RCC 7860 (cell line): ENCODE results near the gene FBXO24.
"Not testable (repeated sequence)": the region's sequence is repeated elsewhere in the genome, so short reads cannot be mapped to it uniquely, and the experiment has no call there.

ENCODE experiments used
- DNase-seq: peaks from one replicate; pipeline ENCODE4 v3.0.0-alpha.2; 2015; ENCODE audit warnings: low spot score
- FAIRE-seq: peaks from 2 replicates; lab custom pipeline; 2012; peaks lifted over from hg19 to GRCh38; lab: Jason Lieb, UNC

FBXO24 gene, protein sequence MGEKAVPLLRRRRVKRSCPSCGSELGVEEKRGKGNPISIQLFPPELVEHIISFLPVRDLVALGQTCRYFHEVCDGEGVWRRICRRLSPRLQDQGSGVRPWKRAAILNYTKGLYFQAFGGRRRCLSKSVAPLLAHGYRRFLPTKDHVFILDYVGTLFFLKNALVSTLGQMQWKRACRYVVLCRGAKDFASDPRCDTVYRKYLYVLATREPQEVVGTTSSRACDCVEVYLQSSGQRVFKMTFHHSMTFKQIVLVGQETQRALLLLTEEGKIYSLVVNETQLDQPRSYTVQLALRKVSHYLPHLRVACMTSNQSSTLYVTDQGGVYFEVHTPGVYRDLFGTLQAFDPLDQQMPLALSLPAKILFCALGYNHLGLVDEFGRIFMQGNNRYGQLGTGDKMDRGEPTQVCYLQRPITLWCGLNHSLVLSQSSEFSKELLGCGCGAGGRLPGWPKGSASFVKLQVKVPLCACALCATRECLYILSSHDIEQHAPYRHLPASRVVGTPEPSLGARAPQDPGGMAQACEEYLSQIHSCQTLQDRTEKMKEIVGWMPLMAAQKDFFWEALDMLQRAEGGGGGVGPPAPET

DNA sequence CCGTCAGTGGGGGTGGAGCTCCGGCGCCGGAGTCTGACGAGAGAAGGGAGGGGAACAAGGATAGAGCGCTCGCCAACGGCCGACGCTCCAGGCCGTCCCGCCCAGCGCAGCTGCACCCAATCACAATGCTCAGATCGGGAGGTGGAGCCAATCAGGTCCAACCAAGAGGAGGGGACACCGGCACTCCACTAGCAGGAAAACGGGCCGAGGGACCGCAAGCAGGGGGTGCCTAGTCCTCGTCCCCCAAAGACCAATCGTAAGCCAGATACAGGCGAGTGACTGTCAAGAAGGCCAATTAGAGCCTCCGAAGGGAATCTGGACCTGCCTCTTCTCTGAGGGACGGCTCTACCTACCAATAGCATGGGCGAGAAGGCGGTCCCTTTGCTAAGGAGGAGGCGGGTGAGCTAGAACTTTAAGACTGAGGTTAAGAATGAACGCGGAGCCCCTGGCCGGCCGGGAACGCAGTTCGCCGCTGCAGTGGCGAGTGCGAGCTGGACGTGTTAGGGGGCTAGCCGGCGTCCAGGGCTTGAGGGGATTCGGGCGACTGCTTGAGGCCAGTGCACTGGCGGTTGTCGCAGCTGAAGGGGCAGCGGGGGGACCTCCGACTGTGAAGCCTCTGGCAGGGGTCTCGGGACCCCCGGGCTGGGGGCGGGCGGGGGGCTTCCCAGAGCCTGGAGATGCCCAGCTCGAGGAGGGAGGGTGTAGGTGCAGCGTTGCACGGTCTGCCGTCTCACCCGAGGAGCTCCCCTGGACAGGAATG, at the start of gene FBXO24:
Gene FBXO24 (plus strand): TSS at position 63 of the 760 bp plus-strand sequence. CDS start 298 bp downstream, at position 361.
- FAIRE-seq, result peak; percentile 98

DNA sequence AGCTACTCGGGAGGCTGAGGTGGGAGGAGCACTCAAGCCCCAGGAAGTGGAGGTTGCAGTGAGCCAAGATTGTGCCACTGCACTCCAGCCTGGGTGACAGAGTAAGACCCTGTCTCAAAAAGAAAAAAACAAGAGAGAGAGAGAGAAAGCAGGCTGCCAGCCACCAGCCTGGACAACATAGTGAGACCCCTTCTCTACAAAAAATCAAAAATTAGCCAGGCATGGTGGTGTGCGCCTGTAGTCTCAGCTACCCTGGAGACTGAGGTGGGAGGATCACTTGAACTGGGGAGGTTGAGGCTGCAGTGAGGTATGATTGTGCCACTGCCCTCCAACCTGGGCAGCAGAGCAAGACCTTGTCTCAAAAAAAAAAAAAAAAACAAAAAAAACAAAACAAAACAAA, 49.4 kb upstream of the FBXO24 start:
- DNase-seq, FAIRE-seq: not testable (repeated sequence)

More for the DNA sequence above, at the start of gene FBXO24:
- peak; percentile 100 for DNase-seq

DNA sequence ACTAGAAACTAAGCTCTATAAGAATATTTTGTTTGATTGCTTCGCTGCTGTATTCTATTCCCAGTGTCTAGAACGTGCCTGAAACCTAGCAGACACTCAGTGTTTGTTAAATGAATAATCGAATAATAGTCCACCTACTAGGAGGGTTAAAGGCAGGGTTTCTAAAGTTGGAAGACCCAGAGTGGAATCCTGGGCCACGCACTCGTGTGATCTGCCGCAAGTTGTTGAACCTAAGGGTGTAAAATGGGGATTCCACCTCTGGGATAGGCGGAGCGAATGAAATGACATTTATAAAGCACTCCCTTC, 47.8 kb upstream of the FBXO24 start:
- DNase-seq (no peak), FAIRE-seq (no peak)

DNA sequence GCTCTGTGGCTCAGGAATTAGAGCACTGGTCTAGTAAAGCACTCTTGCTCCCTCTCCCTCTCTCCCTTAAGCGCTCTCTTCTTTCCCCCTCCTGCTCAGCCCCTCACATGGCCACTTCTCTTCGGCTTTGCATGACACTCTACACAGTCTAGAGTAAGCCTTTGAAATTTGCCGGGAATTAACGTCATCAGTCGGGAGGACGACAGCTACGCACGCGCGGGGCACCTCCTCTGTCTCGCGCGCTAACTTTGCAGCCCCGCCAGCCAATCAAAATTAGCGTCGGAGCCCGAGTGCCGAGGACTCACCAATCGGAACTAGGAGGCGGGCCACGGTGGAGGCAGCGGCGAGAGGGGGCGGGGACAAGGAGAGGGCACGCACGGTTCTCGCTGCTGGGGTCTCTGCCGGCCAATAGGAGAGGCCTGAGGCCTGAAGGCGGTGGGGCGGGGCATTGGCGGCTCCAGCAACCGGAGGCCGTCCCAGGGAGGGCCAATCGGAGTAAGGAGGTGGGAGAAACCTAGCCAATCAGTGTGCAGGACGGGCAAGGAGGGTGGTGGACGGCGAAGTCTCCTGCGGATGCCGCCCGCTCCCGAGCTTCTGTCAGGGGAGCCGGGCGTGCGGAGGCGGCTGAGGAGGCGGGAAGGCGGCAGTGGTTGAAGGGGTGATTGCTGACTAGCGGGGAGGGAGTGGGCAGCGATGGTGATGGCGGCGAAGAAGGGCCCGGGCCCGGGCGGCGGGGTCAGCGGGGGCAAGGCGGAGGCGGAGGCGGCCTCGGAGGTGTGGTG, 47.3 kb upstream of the FBXO24 start, which contains the start of gene AGFG2:
Gene AGFG2 (plus strand): TSS at position 550 of the 782 bp plus-strand sequence. CDS start 144 bp downstream, at position 694.
- FAIRE-seq (peak; percentile 94), DNase-seq (peak; percentile 99)

DNA sequence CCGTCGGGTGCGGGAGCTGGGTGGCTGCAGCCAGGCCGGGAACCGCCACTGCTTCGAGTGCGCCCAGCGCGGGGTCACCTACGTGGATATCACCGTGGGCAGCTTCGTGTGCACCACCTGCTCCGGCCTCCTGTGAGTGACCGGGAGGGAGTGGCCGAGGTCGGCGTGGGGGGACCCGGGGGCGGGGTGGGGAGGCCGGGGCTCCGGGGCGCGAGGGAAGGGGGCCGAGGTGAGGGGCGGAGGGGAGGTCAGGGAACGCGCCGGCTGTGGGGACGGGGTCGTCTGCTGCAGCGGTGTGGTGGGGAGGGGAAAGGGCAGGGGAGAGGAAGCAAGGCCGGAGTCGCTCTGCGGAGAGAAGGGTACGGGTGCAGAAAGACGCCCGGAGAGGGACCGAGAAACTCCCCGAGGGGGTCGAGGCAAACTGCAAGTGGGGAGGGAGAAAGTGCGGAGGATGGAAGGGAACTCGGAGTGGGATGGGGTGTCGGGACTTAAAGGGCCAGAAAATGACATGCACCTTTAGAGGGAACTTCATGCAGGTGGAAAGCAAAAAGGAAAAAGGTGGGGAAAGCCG, 46.6 kb upstream of the FBXO24 start:
- no peak for FAIRE-seq
- DNase-seq, result no peak

DNA sequence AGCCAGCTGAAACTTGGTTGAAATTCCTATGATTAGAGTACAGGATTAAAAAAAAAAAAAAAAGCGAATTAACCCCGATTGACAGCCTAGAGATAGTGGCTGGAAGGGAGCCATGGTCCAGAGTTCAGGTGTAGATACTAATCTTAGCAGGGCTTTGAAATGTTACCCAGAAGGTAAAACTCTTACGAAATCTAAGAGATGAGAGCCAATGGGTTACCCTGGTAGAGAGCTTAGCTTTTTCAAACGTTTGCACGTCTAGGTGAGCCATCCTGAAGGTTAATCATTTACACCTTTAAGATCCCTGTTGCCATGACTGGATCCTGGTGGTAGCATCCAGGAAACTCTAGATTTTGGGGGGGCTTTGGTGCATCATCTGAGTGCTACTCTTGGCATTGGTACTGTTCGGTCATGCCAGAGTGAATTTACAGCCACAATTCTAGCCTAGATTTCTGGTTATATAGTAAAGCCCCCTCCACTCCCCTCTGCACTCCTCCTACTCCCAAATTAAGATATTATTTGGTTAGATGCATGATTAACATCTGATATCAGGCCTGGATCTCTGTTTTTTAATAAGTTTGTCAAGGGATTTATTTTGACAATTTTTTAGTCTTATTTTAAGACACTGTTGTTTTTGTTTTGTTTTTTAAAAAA, 45.9 kb upstream of the FBXO24 start:
- no peak for FAIRE-seq
- peak; percentile 53 for DNase-seq

DNA sequence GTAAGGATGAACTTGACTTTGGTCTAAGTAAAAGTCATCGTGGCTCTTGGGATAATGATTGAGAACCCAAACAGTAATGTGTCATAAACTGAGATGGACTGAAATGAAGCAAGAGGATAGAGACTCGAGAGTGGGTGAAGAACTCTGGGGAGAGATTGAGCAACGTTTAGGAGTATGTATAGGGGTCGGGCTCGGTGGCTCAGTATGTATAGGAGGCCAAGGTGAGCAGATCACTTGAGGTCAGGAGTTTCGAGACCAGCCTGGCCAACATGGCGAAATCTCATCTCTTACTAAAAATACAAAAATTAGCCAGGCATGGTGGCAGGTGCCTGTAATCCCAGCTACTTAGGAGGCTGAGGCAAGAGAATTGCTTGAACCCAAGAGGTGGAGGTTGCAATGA, 44.8 kb upstream of the FBXO24 start:
- not testable (repeated sequence) for FAIRE-seq, DNase-seq

DNA sequence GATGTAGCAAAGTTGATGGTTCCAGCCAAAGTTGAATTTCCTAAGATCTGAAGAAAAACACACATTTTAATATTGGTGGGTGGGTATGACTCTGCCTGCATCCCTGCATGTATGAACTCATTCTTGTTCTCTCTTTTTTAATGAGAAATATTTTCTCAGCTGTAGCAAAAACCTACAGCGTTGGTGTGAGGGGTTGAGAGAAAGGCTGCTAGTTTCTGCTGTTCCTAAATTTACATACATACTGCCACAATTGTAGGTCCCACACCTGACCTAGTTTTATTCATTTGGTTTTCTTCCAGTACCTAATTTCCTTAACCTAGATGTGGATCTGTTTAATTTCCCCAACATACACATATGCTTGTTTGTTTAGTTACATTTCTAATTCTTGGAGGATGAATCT, 42.5 kb upstream of the FBXO24 start:
- no peak for DNase-seq
- no peak for FAIRE-seq

DNA sequence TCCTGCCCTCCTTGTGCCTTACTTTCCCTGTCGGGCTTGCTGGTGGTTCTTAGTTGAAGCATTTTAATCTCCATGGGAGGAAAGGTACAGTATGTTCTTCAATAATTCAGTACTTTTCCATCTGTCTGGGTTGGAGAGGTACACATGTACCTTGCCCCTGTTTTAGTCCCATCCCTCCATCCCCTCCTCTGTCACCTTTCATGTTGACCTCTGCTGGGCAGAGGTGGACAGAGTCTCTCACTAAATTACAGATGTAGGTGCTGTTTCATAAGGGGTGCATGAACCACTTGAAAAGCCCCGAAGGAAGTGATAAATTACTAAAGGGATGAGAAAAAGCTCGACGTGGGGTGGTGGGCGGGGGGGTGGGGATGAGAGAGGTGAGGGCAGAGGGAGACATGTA, 41.7 kb upstream of the FBXO24 start:
- no peak for DNase-seq
- FAIRE-seq, result no peak

DNA sequence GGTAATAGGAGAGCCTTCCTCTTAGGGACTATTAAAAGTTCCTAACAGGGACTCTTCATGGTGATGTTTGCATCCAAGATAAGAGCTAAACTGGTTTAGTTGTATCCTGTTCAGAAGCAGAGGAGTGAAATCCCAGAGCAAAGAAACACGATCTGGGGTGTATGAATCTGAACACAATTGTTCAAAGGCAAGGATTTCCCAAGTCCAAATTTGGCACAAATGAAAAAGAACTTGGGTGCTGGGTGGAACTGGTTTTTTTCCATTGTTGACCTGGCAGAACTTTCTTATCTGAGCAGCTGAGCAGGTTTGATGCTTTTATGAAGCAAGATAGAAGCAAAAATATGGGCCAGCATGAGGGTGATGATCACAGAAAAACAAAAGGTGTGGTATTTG, 41.2 kb upstream of the FBXO24 start:
- FAIRE-seq, result no peak

DNA sequence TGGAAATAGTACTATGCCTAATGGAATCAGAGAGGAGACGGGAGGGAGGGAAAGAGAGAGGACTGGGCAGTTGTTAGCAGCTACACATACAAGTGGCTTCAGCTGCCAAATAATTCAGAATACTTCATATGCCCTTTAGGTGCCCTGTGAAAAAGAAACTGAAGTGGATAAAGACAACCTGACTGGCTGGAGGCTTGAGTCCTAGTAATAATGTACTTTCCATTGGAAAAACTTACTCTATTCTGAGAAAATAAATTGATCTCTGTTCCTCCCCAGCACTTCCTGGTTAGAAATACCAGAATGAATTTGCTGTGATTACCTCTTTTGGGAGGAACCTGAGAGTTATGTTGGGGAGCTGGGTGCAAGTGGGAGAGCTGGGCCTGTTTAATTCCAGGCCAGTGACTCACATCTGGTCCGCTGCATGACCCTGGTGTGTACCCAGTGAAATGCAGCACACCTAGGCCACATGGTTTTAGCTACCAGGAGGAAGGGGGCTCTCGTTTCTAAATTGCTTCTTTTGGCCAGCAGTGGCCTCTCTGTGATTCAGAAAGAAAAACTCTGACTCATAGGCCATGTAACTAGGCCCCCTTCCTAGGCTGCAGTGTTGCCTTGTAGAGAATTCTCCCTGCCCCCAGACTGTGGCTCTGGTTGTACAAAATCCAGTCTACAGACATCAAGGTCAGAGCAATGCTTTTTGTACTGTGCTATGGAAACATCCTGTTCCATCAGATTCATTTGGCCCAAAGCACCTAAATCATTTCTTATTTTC, 40.6 kb upstream of the FBXO24 start:
- DNase-seq (peak; percentile 96), FAIRE-seq (peak; percentile 89)

More for the DNA sequence above, 41.2 kb upstream of the FBXO24 start:
- no peak for DNase-seq

DNA sequence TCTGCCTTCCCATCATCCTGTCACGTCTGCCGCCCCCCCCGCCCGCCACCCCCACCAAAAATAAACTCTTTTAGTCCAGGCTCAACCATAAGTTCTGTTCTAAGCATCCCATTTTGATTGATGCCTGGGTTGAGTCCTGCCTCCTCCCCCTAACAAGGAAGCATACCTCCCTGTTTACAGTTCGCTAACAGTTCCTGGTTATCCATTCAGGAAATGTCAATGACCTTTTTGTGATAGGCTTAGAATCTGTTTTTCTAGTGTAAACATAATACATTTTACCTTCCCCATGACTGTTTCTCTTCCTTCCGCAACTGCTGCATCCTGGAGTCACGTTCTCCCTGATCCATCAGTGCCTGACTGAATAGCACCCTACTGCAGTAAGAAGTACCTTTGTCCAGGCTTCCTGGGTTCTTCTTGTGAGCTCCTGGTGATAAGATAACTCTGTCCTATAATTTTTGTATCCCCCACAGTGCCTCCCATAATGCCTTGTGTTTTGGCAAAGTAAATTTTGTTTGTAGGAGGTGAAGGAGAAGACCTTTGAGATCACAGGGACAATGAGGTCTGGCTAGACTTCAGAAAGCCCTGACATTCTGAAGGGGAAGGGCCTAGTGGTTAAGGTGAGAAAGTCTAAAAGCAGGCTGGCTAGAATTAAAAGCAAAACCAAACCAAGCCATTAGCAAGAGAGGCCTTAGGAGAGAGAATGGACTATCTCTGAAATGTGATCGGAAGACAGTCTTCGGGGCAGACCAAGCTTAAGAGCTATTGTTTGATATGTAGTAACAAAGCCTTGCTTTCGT, 39.8 kb upstream of the FBXO24 start:
- no peak for DNase-seq
- no peak for FAIRE-seq

DNA sequence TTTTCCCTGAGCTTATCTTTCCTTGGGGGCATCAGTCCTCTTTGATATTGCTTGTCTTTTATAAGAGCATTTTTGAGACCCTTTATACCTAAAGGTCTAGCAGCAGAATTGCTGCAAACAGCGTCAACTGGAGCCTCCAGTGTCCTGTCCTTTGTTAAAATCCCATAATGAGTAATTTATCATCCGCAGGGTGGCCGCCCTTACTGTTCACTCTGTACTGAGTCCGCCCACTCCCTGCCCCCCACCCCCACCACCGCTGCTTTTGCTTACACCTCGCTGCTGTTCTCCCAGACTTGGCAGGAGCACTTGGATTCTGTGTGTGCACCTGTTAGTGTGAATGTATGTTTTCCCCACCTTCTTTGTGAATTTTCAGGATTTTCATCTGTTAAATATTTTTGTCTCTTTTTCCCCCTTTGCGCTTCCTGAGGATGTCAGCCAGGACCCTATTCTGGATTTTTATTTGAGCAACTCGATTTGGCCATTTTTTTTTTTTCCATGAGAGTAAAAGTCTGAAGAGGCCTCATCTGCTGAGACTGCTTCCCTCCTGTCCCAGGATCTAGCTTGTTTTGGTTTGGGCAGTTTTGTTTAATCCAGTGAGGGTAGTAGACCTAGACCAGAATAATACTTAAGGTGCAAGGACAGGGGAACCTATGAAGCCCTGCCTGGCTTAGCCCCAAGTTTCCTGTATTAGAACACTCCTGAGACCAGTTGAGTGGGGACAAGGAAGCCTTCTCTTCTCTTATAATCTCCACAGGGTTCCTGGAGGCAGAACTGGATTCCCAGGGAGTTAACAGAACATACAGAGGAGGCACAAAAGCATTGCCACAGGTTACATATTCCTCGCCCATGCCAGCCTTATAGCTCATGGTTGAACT, 39.0 kb upstream of the FBXO24 start:
- DNase-seq (no peak), FAIRE-seq (no peak)

DNA sequence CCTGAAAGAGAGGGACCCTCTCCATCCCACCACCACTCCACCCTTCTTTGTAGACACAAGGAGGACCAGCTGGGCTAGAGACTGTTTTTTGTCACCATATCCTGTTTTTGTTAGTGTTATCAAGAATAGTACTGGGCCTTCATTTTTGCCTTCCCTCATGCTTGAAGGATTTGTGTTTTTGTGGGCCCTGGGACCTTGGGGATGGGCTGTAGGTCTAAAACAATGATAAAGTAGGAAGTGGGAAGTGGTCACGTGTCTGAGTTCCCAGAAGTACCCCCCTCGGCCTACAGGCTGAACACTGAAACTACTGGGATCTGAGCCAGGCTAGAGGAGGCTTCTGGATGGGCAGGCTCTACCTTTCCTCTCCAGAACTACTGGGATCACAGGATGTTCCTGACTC, 38.3 kb upstream of the FBXO24 start:
- FAIRE-seq (no peak), DNase-seq (no peak)

DNA sequence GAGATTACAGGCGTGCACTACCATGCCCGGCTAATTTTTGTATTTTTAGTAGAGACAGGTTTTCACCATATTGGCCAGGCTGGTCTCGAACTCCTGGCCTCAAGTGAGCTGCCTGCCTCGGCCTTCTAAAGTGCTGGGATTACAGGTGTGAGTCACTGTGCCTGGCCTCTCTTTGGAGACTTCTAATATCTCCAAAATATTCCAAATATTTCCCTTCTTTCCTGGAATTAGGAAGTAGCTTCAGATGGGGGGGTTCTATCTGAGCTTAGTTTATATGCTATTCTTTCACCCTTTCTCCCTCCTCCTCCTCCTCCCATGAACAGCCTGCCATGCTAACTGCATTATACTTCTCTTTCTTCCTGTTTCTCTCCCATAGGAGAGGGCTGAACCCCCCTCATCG, 37.7 kb upstream of the FBXO24 start:
- DNase-seq, FAIRE-seq: not testable (repeated sequence)

DNA sequence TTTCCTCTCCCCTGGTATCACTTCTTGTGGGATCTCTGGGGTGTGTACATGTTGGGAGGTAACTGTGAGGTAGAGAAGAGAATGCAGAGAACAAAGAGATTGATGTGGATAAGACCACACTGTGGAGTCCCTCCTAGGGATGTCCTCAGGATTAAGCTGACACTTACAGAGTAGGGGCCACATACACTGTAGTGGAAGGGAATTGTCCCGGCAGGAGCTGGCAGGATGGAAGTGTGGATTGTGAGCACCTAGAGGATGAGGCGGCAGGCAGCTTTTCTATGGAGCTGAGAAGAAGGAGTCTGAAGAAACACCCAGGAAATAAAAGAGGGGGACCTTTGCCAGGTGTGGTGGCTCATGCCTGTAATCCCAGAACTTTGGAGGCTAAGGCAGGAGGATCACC, 33.6 kb upstream of the FBXO24 start:
- no peak for FAIRE-seq

DNA sequence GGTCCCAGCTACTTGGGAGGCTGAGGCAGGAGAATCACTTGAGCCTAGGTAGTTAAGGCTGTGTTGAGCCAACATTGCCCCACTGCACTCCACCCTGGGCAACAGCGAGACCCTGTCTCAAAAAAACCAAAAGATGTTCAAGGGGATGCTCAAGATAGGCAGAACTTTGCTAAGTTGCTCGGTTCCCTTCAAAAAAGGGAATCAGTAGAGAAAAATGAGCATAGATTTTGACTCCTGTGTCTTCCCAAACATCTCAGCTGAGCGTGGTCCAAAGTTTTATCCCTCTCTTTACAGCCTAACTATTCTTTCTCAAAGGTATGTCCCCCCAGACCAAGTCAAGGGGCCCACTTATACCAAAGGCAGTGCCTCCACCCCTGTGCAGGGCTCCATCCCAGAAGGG, 33.1 kb upstream of the FBXO24 start:
- FAIRE-seq (no peak), DNase-seq (no peak)

More for the DNA sequence above, 33.6 kb upstream of the FBXO24 start:
- no peak for DNase-seq
